HG02571 (cell line): ENCODE results near the gene FAHD1.

Experiments
- ATAC-seq: cut with Tn5 transposase; IDR thresholded peaks from one replicate; pipeline ENCODE4 v1.9.1; 2021; ENCODE audit warnings: mild to moderate bottlenecking, moderate library complexity; ENCODE audit not compliant: unreplicated experiment

The FAHD1 gene

DNA sequence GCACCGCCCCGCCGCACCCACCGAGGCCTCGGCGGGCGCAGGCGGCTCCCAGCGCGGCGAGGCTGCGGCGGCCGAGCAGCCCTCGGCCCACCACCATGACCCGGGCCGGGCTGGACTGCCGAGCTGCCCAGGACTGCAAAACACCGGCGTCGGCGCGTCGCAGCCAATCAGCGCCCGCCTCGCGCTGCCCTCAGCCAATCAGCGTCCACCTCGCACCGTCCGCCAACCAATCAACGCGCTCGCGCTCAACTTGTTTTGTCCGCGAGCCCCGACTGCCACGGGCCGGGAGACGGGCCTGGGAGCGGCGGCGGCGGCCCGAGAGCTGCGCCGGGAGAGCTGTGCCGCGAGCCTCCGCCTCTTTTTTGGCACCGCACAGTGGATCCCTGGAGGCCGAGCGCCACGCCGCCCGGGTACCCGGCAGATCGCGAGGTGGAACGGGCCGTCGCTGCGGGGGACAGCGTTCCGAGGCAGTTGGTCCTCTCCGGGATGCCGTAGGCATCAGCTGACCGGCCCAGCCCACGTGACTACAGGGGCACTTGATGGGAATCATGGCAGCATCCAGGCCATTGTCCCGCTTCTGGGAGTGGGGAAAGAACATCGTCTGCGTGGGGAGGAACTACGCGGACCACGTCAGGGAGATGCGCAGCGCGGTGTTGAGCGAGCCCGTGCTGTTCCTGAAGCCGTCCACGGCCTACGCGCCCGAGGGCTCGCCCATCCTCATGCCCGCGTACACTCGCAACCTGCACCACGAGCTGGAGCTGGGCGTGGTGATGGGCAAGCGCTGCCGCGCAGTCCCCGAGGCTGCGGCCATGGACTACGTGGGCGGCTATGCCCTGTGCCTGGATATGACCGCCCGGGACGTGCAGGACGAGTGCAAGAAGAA is at the start of gene FAHD1, which contains the start of gene HAGH:
TSS of gene FAHD1 (plus strand) at position 516 of the 883 bp plus-strand sequence. CDS start at position 549, 33 bp downstream.
TSS of gene HAGH (minus strand) at position 135 of the 883 bp plus-strand sequence. CDS start at position 97, 38 bp downstream.
- peak; percentile 76 for ATAC-seq

DNA sequence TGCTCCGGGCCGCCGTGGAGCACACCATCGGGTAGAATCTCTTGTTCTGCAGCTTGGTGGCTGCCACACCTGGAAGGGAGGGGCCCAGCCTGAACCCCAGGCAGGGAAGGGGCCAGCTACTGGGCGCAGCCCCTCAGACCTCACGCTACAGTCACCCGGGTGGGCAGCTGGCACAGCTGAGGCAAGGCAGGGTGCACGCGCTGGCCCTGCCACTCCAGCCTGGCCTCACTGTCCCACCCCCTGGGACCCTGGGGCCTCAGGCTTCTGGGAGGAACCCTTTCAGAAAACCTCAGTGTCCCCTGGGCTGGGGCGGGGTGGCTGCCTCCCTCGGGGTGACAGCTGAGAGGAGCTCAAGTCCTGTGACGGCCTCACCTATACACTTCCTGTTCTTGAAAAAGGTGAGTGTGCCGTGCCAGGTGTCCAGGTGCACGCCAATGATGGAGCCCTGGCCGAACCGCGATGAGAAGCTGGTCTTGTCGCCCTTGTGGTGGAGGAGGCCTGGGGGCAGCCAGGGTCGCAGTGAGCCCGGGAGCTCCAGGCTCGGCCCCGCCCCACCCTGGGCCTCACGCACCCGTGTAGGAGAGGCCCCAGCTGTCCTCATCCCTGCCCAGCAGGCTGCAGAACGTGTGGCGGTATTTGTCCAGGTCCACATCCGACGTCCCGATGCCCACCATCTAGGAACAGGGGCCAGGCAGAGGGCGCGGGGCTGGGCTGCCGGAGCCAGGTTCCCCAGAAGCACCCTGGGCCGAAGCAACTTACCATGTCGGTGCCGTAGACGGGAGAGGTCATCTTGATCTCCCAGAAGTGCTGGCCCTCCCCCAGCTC is 49.4 kb upstream of the FAHD1 start:
- no peak for ATAC-seq

DNA sequence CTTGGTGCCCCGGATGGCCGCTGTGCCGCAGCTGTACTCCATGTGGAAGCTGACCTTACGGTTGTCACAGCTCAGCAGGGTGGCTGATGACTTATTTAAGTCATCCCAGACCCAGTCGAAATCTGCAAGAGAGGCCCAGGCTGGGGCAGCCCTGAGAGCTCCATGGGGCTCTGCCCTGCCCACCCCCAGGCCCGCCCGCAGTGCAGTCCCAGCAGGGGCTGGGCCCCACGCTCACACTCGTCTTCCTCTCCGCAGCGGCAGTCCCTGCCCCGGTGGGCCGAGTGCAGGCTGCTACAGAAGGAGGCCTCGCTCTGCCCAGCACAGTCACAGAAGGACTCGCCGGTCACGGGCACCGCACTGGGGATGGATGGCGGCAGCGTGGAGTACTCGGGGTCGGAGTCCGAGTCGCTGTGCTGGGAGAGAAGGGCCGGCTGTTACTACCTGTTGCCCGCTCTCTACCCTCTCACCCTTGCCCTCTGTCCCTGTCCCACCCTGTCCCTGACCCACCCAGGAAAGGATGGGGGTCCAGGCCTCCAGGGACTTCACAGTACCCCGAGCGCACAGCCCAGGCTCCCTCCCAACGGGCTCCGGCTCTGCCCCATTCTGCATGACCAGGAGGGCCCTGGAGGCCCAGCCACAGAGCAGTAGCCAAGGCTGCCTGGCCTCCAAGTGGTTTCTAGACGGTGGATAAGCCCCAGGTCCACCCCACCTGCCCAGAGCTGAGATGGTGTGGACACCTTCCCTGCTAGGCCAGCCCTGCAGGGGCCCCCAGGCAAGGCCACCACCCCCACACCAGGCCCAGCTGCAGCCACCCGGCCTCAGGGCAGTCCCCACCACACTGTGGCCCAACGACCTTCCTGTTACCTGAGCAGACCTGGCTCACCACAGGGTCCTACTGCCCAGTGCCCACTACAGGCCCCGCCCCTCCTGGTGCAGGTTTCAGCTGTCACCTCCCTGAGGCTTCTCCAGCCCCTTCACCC is 48.5 kb upstream of the FAHD1 start:
- ATAC-seq = no peak

DNA sequence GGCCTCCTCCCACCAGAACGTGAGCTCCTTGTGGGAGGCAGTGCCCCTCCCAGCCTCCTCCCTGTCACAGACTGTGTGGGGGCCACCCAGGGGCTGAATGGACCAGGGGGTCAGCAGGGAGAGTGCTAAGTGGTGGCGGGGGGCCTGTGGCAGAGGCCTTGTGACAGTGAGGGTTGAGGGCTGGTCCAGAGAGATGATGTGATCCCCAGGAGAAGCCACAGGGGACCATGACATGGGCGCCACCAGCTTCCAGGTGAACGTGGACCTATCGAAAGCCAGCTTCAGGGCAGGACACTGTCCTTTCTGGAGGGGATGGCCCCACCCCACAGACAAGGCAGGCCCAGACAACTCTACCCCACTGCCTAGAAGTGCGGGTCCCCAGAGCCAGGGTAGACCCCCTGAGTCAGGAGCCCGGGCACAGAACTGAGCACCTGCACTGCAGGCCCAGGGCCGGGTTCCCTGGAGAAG is 47.7 kb upstream of the FAHD1 start:
- ATAC-seq = no peak

DNA sequence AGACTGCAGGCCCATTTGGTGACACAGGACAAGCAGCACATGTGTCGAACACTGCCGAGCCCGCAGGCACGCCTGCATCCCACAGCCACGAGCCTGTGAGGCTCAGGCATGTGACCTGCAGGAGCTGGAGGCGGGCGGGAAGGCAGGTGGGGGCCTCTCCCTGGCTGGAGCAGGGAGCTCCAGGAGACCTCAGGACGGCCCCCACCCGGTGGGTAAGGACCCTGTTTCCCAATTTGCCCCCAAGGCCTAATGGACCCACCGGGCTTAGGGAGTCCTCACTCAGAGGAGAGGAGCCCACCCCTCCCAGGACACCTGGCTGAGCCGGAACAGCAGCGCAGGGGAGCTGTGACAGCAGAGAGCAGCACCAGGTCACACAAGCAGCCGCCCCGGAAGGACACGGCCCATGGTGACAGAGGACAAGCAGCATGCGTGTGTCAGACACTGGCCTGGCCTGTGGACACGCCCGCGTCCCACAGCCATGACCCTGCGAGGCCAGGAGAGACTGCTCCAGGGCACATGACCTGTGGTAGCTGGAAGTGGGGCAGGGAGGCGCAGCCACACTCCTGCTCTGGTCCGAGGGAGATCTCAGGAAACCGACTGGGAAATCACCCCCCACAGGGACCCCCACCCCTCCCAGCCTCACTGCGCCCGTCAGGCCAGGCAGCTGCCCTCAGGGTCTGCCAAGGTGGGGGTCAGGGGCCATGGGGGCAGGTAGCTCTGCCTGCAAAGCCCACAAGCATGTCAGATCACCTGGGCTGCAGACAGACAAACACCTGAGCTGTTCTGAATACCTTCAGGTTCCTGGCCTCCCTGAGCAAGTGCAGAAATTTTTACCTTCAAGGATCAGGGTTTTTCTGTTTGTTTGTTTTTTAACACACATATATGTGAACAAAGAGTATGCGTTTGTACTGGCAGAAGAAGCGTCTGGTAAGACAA is 47.0 kb upstream of the FAHD1 start:
- ATAC-seq = no peak

DNA sequence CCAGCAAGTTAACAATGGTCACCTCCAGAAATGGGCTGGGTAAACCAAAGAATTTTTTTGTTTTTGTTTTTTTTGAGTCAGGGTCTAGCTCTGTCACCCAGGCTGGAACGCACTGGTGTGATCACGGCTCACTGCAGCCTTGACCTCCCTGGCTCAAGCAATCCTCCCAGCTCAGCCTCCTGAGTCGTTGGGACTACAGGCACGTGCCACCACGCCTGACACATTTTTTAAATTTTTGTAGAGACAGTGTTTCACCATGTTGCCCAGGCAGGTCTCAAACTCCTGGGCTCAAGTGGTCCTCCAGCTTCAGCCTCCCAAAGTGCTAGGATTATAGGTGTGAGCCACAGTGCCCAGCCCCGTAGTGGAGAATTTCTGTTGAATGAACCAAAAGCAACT is 46.3 kb upstream of the FAHD1 start:
- ATAC-seq = no peak

DNA sequence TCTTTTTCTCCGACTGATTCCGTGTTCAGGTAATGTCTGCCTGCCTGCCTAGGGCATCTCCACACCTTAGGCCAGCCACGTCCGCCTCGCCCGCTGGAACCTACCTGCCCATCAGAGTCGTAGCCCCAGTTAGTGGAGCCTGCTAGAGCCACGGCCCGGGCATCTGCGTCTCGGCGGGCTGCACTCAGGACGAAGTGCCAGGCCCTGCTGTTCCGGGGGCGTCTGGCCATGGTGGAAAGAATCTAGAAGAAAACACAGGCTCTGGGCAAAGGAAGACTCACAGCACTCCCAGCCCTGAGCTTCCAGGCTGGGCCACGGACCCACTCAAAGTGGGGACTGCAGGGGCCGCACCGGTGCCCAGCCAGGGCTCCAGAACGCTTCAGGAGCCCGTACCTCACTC is 45.8 kb upstream of the FAHD1 start:
- no peak for ATAC-seq

DNA sequence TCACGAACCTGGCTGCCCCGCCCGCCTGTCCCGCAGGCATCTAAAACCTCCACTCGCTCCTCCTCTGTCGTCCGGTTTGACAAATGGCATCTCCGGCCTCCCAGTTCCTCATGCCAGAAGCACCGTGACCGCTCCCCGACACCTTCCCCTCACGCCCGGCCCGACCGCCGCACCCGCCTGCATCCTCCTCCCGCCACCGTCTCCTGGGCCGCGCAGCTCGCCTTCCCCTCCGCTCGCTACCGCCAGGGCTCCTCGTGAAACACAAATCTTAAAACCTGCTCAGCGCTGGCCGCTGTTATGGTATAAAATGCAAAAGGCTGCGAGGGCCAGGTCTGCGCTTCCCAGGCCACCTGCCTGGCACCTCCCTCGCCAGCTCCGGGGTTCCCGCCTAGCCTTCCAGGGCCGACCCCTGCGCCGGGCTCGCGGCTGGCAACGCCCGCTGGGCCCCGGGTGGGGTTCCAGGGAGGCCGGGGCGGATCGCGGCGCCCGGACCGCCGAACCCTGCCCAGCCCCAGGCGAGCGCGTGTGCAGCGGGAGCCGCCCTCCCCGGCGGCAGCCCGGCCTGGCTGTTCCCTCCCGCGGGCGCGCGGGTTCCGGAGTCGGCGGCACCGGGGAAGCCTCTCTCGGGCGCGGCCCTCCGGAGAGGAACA is 45.1 kb upstream of the FAHD1 start:
- no peak for ATAC-seq

DNA sequence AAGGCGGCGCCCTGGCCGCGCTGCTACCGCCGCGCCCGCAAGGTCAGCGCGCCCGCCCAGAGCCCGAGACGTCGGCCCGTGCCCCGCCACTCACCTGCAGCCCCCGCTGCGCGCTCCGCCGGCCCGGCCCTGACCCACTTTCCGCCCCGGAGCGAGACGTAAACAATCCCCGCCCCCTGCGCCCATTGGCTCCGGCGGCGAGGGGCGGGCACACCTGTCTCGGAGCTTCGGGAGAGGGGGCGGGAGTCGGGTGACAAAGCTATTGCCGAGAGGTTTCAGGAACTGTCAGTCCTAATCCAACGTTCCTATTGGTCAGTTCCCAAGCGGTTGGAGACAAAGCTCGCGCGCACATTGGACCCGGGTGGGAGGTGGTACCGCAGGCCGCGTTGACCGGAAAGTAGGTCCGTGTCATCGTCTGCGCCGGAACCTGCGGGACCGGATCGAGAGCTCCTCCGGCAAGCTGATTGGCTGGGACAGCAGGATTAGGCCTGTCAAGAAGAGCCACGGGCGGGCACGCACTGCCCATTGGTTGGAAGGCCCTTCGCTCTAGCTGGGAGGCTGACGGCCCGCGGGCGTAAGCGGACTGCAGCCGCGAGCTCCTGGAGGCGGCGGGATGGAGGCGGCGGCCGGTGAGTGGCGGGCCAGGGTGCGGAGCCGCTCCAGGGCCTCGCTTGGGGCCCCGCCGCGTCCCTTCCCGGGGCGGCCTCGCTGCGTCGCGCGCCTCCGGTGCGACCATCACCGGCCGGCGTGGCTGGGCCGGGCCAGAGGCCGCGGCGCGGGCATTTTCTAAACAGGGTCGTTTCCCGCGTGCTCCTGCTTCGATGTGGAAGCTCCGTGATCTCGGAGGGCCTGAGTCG is 44.4 kb upstream of the FAHD1 start, which contains the start of the genes NUBP2 and SPSB3:
TSS of gene NUBP2 (plus strand) at position 553 of the 857 bp plus-strand sequence. CDS start at position 614, 61 bp downstream.
TSS of gene SPSB3 (minus strand) at position 164 of the 857 bp plus-strand sequence. CDS start 1,088 bp downstream, outside the sequence.
- peak; percentile 75 for ATAC-seq

DNA sequence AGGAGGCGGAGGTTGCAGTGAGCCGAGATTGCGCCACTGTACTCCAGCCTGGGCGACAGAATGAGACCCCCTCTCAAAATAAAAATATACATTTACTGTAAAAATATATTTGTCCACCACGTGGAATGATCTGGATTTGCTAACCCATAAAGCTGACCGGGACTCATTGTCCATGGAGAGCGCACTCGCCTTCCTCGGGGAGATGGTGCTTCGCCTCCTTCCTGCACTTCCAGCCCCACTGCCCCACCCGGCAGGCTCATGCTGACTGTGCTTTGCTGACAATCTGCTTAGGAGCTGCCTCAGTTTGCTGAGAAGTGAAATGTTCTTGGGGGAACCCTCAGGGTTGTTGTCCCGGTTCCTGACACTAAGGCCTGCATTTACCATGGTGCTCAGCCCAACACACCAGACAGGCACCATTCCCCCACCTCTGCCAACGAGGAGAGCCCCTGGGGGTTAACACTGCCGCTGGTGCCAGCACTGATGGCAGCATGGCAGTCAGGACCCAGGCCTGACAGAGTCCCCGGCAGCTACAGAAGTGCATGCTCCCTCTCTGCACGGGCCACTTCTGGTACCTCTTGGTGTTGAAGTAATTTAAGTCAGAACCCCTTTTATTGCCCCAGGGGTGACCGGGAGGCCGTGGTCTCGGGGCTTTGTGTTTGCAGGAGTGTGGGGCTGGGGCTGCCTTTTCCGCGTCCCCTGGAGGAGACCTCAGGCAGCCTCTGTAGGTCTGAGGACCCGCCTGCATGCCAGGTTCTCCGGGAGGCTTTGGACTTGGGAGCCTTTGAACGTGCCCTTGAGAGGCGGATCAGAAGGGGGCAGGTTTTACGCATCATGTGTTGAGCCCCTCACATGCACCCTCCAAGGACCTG is 41.8 kb upstream of the FAHD1 start:
- no peak for ATAC-seq

DNA sequence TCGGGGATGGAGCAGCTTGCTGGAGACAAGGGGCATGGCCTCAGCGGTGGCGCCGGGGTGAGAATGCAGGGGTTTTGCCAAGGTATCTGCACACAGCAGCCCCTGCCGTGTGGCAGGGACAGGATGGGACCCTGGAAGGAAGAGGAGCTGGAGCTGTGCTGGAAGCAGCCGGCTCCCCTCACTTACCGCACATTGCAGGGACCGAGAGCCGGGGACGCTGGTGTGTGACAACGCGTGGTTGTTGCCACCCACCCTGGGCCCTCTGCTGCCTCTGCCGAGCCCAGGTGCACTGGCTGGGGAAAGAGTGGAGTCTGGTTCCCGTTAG is 41.2 kb upstream of the FAHD1 start:
- no peak for ATAC-seq

DNA sequence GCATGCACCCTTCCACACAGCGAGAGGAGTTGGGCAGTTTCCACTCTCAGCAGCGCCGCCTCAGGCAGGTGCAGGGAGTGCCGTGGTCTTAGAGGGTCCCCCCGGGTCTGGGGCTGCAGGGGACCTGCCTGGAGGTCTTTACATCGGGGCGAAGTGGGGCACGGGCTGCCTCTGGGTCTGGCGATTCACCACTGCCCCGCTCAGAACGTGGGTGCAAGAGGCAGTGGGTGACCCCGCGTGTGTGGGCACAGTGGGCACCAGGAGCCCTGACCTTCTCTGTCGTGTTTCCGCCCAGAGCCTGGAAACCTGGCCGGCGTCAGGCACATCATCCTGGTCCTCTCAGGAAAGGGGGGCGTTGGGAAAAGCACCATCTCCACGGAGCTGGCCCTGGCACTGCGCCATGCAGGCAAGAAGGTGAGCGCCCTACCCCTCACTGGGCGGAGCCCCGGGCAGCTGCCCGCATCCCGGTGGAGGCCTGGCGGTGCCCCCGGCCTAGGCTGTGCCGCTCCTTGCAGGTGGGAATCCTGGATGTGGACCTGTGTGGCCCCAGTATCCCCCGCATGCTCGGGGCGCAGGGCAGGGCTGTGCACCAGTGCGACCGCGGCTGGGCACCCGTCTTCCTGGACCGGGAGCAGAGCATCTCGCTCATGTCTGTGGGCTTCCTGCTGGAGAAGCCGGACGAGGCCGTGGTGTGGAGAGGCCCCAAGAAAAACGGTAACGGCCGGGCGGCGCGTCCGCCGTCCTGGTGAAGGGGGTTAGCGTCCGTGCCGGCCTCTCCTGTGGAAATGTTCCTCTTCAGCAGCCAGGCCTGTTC is 40.6 kb upstream of the FAHD1 start:
- ATAC-seq = no peak

DNA sequence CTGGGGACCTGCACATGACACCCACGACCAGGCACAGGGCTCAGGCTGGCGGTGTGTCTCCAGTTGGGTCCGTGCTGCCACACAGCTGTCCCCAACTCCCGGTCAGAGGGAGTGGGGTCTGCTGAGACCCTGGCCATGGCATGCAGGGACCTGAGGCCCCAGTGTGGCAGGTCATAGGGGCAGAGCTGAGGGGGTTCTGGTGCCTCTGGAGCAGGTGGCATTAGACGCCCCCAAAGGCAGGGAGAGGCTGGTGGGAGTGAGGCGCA is 40.0 kb upstream of the FAHD1 start:
- no peak for ATAC-seq

DNA sequence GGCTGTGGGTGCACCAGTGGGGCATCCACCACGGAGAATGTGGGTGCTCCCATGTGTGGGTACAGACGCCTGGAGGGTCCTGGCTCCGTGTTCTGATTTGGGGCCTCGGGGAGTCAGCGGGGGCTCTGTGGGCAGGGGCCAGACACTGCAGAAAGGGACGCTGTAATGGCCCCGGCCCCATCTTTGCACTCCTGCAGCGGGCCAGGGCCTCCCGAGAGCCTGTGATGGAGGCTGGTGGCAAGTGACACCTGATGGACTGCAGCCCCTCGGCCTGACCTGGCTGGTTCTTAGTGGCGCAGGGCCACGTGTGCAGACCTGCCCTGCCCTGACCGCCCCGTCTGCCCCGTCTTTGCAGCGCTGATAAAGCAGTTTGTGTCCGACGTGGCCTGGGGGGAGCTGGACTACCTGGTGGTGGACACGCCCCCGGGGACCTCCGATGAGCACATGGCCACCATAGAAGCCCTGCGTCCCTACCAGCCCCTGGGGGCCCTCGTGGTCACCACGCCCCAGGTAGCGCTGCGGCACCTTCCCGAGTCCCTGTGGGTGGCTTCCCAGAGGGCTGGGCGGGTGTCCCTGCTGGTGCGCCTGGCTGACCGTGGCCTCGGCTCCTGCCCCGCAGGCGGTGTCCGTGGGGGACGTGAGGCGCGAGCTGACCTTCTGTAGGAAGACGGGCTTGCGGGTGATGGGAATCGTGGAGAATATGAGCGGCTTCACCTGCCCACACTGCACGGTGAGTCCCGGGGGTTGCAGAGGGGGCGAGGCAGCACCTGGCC is 39.5 kb upstream of the FAHD1 start:
- ATAC-seq = no peak

DNA sequence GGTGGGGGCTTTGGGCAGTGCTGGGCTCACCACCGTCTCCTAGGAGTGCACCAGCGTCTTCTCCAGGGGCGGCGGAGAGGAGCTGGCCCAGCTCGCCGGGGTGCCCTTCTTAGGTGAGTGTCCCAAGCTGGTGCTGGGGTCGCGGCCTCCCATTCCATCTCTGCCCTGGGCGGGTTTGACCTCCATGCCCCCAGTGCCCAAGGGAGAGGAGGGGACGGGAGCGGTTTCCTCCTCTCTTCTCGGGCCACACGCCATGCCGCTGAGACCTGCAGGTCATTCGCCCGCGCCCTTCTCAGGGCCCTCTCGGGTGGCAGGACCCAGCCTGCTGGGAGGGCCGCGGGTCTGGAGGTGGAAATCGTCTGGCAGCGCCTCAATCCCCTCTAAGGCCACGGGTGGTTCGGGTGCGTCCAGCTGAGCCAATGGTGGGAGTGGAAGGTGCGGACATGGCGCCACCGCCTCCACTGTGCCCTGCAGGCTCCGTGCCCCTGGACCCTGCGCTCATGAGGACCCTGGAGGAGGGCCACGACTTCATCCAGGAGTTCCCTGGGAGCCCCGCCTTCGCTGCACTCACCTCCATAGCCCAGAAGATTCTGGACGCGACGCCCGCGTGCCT is 38.8 kb upstream of the FAHD1 start:
- no peak for ATAC-seq
